ENCODE results near the gene E2F2.

DNA sequence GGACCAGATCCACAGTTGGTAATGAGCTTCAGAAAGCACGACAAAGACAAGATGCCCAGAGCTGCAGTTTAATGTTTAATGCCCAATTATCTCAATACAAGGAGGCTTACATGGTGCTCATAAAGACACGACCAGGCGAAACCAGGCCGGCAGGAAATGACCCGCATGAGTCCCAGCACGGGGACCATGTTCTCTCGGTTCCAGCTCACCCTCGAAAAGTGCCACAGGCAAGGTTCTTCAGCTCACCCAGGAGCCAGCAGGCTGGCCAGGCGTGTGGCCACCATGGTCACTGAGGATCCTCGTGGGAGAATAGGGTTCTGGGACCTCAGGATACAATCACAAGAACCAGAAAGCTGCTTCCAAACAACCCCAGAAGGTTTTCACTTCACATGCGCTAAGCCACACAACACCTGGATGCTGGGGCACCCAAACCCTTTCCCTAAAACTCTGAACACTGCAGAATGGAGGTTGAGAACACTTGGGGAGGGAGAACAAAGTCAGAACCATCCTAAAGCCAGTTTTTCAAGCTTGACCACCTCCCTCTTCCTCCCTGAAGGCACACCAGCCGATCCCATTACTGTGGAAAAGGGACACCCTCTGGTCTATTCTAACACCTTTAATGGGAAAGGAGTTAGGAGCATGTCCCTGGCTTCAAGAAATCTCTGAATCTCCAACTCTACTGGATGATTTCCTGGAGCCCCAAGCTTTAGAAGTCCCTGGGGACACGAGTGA, 24.5 kb downstream of the E2F2 start:
- TF ChIP-seq, protein P1, sequence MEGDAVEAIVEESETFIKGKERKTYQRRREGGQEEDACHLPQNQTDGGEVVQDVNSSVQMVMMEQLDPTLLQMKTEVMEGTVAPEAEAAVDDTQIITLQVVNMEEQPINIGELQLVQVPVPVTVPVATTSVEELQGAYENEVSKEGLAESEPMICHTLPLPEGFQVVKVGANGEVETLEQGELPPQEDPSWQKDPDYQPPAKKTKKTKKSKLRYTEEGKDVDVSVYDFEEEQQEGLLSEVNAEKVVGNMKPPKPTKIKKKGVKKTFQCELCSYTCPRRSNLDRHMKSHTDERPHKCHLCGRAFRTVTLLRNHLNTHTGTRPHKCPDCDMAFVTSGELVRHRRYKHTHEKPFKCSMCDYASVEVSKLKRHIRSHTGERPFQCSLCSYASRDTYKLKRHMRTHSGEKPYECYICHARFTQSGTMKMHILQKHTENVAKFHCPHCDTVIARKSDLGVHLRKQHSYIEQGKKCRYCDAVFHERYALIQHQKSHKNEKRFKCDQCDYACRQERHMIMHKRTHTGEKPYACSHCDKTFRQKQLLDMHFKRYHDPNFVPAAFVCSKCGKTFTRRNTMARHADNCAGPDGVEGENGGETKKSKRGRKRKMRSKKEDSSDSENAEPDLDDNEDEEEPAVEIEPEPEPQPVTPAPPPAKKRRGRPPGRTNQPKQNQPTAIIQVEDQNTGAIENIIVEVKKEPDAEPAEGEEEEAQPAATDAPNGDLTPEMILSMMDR (IDR thresholded peaks at IDR 0.05), result no peak
- no peak for TF ChIP-seq POLR2A (IDR thresholded peaks at IDR 0.05)

Measured in heart left ventricle (tissue), 13 donors.